Activated B cell treated with CpG ODN at 0.5 μM for 24 hours (primary cell): Measurements from ENCODE around the gene VNN1. TPM values are rescaled to one million over a fixed set of nuclear protein-coding genes. Genes with fewer than 3 reads are reported as not detected.

ENCODE experiments used
- ATAC-seq: fragments of 200-7000 bp; cut with Tn5 transposase; one replicate; pipeline ENCODE4 v1.10.0; 2021; ENCODE audit warnings: low read depth, mild to moderate bottlenecking, moderate library complexity
- CTCF ChIA-PET: fragments of 350-600 bp; sonication (Branson Sonifier 250); formaldehyde crosslinking; loops from one replicate; lab custom pipeline; 2021; ENCODE audit warnings: antibody characterized with exemption; lab: Charles Lee
- POLR2A ChIA-PET: fragments of 350-600 bp; sonication (Branson Sonifier 250); formaldehyde crosslinking; loops from one replicate; lab custom pipeline; 2021; ENCODE audit warnings: antibody characterized with exemption; lab: Charles Lee
- DNase-seq: peaks from one replicate; pipeline ENCODE4 v3.0.0; 2022
- H3K27ac Mint-ChIP-seq: one replicate; pipeline ENCODE4 v1.8.0; 2020; ENCODE audit warnings: mixed read lengths
- H3K27me3 Mint-ChIP-seq: one replicate; pipeline ENCODE4 v1.8.0; 2021; ENCODE audit warnings: mixed read lengths
- H3K36me3 Mint-ChIP-seq: one replicate; pipeline ENCODE4 v1.8.0; 2021; ENCODE audit warnings: low read depth, mixed read lengths
- H3K4me1 Mint-ChIP-seq: one replicate; pipeline ENCODE4 v1.8.0; 2021; ENCODE audit warnings: mixed read lengths
- H3K4me3 Mint-ChIP-seq: one replicate; pipeline ENCODE4 v1.8.0; 2020; ENCODE audit warnings: mild to moderate bottlenecking, mixed read lengths
- H3K9me3 Mint-ChIP-seq: one replicate; pipeline ENCODE4 v1.8.0; 2020; ENCODE audit warnings: mixed read lengths
- intact Hi-C: fragments of 100-400 bp; cut with micrococcal nuclease; formaldehyde crosslinking; loops from one replicate; pipeline ENCODE4 v1.15.1; 2024
- total RNA-seq: library from RNA; stranded (reverse); gene quantifications from 2 replicates; pipeline ENCODE4 v1.2.3, GENCODE V29; 2022
- TF ChIP-seq, protein P1 (sequence below): fragments of 200-600 bp; IDR thresholded peaks from one replicate; pipeline ENCODE4 v1.8.0; 2022; ENCODE audit warnings: antibody characterized with exemption, mild to moderate bottlenecking

VNN1 gene
- total RNA-seq, 1 donor from 2014 or later = 0.07 TPM

GRCh38 chr6:132666118-132666517 lies 47.7 kb downstream of the VNN1 start:
- intact Hi-C loops = loop anchor here (5.0 to 10.0 kb wide), 5 partner anchors 391 to 1431 kb away; no protein-coding TSS in a partner anchor
- H3K27ac Mint-ChIP-seq = no peak overlapping the region
- TF ChIP-seq, protein P1, sequence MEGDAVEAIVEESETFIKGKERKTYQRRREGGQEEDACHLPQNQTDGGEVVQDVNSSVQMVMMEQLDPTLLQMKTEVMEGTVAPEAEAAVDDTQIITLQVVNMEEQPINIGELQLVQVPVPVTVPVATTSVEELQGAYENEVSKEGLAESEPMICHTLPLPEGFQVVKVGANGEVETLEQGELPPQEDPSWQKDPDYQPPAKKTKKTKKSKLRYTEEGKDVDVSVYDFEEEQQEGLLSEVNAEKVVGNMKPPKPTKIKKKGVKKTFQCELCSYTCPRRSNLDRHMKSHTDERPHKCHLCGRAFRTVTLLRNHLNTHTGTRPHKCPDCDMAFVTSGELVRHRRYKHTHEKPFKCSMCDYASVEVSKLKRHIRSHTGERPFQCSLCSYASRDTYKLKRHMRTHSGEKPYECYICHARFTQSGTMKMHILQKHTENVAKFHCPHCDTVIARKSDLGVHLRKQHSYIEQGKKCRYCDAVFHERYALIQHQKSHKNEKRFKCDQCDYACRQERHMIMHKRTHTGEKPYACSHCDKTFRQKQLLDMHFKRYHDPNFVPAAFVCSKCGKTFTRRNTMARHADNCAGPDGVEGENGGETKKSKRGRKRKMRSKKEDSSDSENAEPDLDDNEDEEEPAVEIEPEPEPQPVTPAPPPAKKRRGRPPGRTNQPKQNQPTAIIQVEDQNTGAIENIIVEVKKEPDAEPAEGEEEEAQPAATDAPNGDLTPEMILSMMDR = no peak
- CTCF ChIA-PET = interaction anchor here (1.4 to 7.0 kb wide), 3 partner anchors 14 to 159 kb away, joined by 3 to 126 read pairs (median 4); no protein-coding TSS in a partner anchor
- H3K27me3 Mint-ChIP-seq = no peaks in the 10 kb centered on the region
- DNase-seq (no peak), ATAC-seq (no peak)
- H3K9me3 Mint-ChIP-seq = peaks cover 5% of the 10 kb centered on the region
- H3K36me3 Mint-ChIP-seq = no peaks in the 10 kb centered on the region
- peaks cover 5% of the 10 kb centered on the region for H3K4me1 Mint-ChIP-seq
- POLR2A ChIA-PET = interaction anchor here (1.1 kb wide), 1 partner anchor 150 kb away, joined by 3 read pairs; no protein-coding TSS in a partner anchor
- no peak overlapping the region for H3K4me3 Mint-ChIP-seq

DNA sequence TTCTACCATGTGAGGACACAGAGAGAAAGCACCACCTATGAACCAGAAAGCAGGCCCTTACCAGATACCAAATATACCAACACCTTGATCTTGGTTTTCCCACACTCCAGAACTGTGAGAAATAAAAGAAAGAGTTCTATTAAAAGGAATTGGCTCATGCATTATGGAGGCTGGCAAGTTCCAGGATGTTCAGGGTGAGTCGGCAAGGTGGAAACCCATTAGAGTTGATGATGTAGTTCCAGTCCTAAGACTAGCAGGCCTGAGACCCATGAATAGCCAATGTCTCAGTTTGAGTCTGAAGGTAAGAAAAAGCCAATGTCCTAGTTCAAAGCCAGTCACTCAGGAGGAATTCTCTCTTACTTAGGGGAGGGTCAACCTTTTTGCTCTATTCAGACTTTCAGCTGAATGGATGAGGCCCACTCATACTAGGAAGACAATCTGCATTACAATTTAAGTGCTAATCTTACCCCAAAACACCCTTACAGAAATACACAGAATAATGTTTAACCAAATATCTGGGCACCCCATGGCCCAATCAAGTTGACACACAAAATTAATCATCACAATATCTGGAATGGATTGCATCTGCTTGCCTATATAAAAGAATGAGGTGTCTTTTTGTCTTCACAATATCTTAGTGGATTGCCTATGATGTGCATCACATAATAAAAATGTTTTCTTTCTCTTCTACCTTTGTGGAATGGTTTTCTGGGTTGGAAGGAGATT lies 49.4 kb downstream of the VNN1 start:
- Mint-ChIP-seq H3K27ac (no peak overlapping the region), H3K4me3 (no peak overlapping the region), H3K4me1 (no peaks in the 10 kb centered on the region), H3K36me3 (no peaks in the 10 kb centered on the region), H3K27me3 (no peaks in the 10 kb centered on the region), H3K9me3 (peaks cover 5% of the 10 kb centered on the region)
- DNase-seq = no peak
- CTCF ChIA-PET = interaction anchor here (0.6 kb wide), 1 partner anchor 101 kb away, joined by 3 read pairs; no protein-coding TSS in a partner anchor
- intact Hi-C loops = loop anchor here (5.0 to 10.0 kb wide), 5 partner anchors 390 to 1433 kb away; no protein-coding TSS in a partner anchor
- POLR2A ChIA-PET = interaction anchor here (1.0 kb wide), 1 partner anchor 140 kb away, joined by 4 read pairs; no protein-coding TSS in a partner anchor
- TF ChIP-seq, protein P1 = no peak
- ATAC-seq = no peak

- Mint-ChIP-seq H3K4me1 (no peaks in the 10 kb centered on the region), H3K4me3 (no peak overlapping the region), H3K36me3 (no peaks in the 10 kb centered on the region), H3K9me3 (peaks cover 5% of the 10 kb centered on the region), H3K27ac (no peak overlapping the region), H3K27me3 (no peaks in the 10 kb centered on the region)
- intact Hi-C loops = loop anchor here (10.0 kb wide), 3 partner anchors 389 to 891 kb away; no protein-coding TSS in a partner anchor
- ChIA-PET CTCF (no interaction called here), POLR2A (interaction anchor here (1.0 kb wide), 1 partner anchor 141 kb away, joined by 4 read pairs; no protein-coding TSS in a partner anchor)
- TF ChIP-seq, protein P1 = no peak
- no peak for DNase-seq
- no peak for ATAC-seq
Measured at GRCh38 chr6:132663661-132664060, 50.2 kb downstream of the VNN1 start.

GRCh38 chr6:132661906-132662305 lies 51.9 kb downstream of the VNN1 start:
- ChIA-PET POLR2A (interaction anchor here (0.5 kb wide), 1 partner anchor 118 kb away, joined by 4 read pairs; no protein-coding TSS in a partner anchor), CTCF (no interaction called here)
- Mint-ChIP-seq H3K27me3 (no peaks in the 10 kb centered on the region), H3K4me1 (peaks cover 5% of the 10 kb centered on the region), H3K4me3 (no peak overlapping the region), H3K9me3 (peaks cover 5% of the 10 kb centered on the region), H3K36me3 (no peaks in the 10 kb centered on the region), H3K27ac (no peak overlapping the region)
- DNase-seq = no peak
- ATAC-seq = no peak
- TF ChIP-seq, protein P1 = no peak
- intact Hi-C loops = loop anchor here (10.0 kb wide), 3 partner anchors 387 to 893 kb away; no protein-coding TSS in a partner anchor

- no peaks in the 10 kb centered on the region for H3K27me3 Mint-ChIP-seq
- DNase-seq (no peak), ATAC-seq (no peak)
- ChIA-PET CTCF (no interaction called here), POLR2A (no interaction called here)
- TF ChIP-seq, protein P1 = no peak
- peaks cover 5% of the 10 kb centered on the region for H3K4me1 Mint-ChIP-seq
- H3K27ac Mint-ChIP-seq = no peak within 1 kb of the TSS
- no peak within 1 kb of the TSS for H3K4me3 Mint-ChIP-seq
- H3K36me3 Mint-ChIP-seq = no peaks in the 10 kb centered on the region
- intact Hi-C loops = no loop called here
- no peaks in the 10 kb centered on the region for H3K9me3 Mint-ChIP-seq
Measured at GRCh38 chr6:132659082-132659481, 54.8 kb downstream of the VNN1 start, which contains the start of gene TAAR1. Gene TAAR1 (minus strand): TSS chr6:132659182. CDS start chr6:132646003, 13,179 bp downstream.
